Osteocyte (in vitro differentiated cells): ENCODE data around the gene FN1. TPM values are rescaled to one million over a fixed set of nuclear protein-coding genes. Genes with fewer than 3 reads are reported as not detected.

Experiments
- DNase-seq: peaks from one replicate; pipeline ENCODE4 v3.0.0; 2021; ENCODE audit warnings: mixed read lengths; ENCODE audit not compliant: unreplicated experiment; ENCODE audit errors: extremely low spot score
- H3K27ac Mint-ChIP-seq: one replicate; pipeline ENCODE4 v1.8.0; 2021; ENCODE audit warnings: mild to moderate bottlenecking, mixed read lengths; ENCODE audit not compliant: unreplicated experiment
- H3K27me3 Mint-ChIP-seq: one replicate; pipeline ENCODE4 v1.8.0; 2021; ENCODE audit warnings: mixed read lengths; ENCODE audit not compliant: unreplicated experiment
- H3K36me3 Mint-ChIP-seq: one replicate; pipeline ENCODE4 v1.8.0; 2021; ENCODE audit warnings: mixed read lengths; ENCODE audit not compliant: unreplicated experiment
- H3K4me1 Mint-ChIP-seq: one replicate; pipeline ENCODE4 v1.8.0; 2021; ENCODE audit warnings: mixed read lengths; ENCODE audit not compliant: unreplicated experiment
- H3K4me3 Mint-ChIP-seq: one replicate; pipeline ENCODE4 v1.8.0; 2021; ENCODE audit warnings: mild to moderate bottlenecking, moderate library complexity, mixed read lengths; ENCODE audit not compliant: unreplicated experiment
- H3K9me3 Mint-ChIP-seq: one replicate; pipeline ENCODE4 v1.8.0; 2021; ENCODE audit warnings: mixed read lengths; ENCODE audit not compliant: unreplicated experiment
- CTCF ChIP-seq: fragments of 200-600 bp; sonication (generic); IDR thresholded peaks from 2 replicates; pipeline ENCODE4 v1.5.0; 2021; ENCODE audit warnings: antibody characterized with exemption, mild to moderate bottlenecking, moderate library complexity
- total RNA-seq: library from RNA; stranded (reverse); gene quantifications from 2 replicates; pipeline ENCODE4 v1.2.1, GENCODE V29; 2021

The FN1 gene
- total RNA-seq, 1 donor from 2014 or later = 16,854 TPM

- no peak for TF ChIP-seq CTCF
- H3K4me1 Mint-ChIP-seq = peaks cover 95% of the 10 kb centered on the region
- H3K4me3 Mint-ChIP-seq = peak overlapping the region; percentile 65
- no peaks in the 10 kb centered on the region for H3K9me3 Mint-ChIP-seq
- peaks cover 88% of the 10 kb centered on the region for H3K36me3 Mint-ChIP-seq
- peak overlapping the region; percentile 94 for H3K27ac Mint-ChIP-seq
- H3K27me3 Mint-ChIP-seq = no peaks in the 10 kb centered on the region
- DNase-seq = no peak
These were observed 10.7 kb downstream of the FN1 start for GRCh38 chr2:215425021-215425782.

GRCh38 chr2:215423928-215424540 is 11.8 kb downstream of the FN1 start:
- Mint-ChIP-seq H3K4me1 (peaks cover 91% of the 10 kb centered on the region), H3K27ac (peak overlapping the region; percentile 94), H3K36me3 (peaks cover 85% of the 10 kb centered on the region), H3K27me3 (no peaks in the 10 kb centered on the region), H3K9me3 (no peaks in the 10 kb centered on the region), H3K4me3 (peak overlapping the region; percentile 59)
- DNase-seq = no peak
- TF ChIP-seq CTCF = no peak

- no peak for TF ChIP-seq CTCF
- Mint-ChIP-seq H3K36me3 (peaks cover 85% of the 10 kb centered on the region), H3K4me3 (peak overlapping the region; percentile 59), H3K27ac (peak overlapping the region; percentile 94), H3K9me3 (no peaks in the 10 kb centered on the region), H3K27me3 (no peaks in the 10 kb centered on the region), H3K4me1 (peaks cover 91% of the 10 kb centered on the region)
- DNase-seq = no peak
These were observed 12.6 kb downstream of the FN1 start for GRCh38 chr2:215423234-215423633.

GRCh38 chr2:215422676-215423075 is 13.2 kb downstream of the FN1 start:
- no peak overlapping the region for H3K4me3 Mint-ChIP-seq
- peak overlapping the region; percentile 88 for H3K27ac Mint-ChIP-seq

More at GRCh38 chr2:215422676-215423075, 13.2 kb downstream of the FN1 start:
- Mint-ChIP-seq H3K36me3 (peaks cover 83% of the 10 kb centered on the region), H3K27me3 (no peaks in the 10 kb centered on the region), H3K4me1 (peaks cover 91% of the 10 kb centered on the region), H3K9me3 (no peaks in the 10 kb centered on the region)
- DNase-seq = no peak
- TF ChIP-seq CTCF = no peak
